Chondrocyte (in vitro differentiated cells): ENCODE data around the gene URB1. TPM values are rescaled to one million over a fixed set of nuclear protein-coding genes. Genes with fewer than 3 reads are reported as not detected.
A peak's percentile ranks its signal among the peaks of the same experiment; 100 is the strongest.

ENCODE experiments used
- DNase-seq: peaks from one replicate; pipeline ENCODE4 v3.0.0; 2021; ENCODE audit warnings: mixed read lengths, low spot score
- H3K27ac Mint-ChIP-seq: one replicate; pipeline ENCODE4 v1.8.0; 2021; ENCODE audit warnings: mild to moderate bottlenecking, moderate library complexity, mixed read lengths; ENCODE audit not compliant: unreplicated experiment
- H3K27me3 Mint-ChIP-seq: 2 replicates; pipeline ENCODE4 v1.8.0; 2021; ENCODE audit warnings: low read depth, mixed read lengths
- H3K36me3 Mint-ChIP-seq: 2 replicates; pipeline ENCODE4 v1.8.0; 2021; ENCODE audit warnings: low read depth, mixed read lengths
- H3K4me1 Mint-ChIP-seq: 2 replicates; pipeline ENCODE4 v1.8.0; 2021; ENCODE audit warnings: low read depth, mild to moderate bottlenecking, mixed read lengths
- H3K4me3 Mint-ChIP-seq: one replicate; pipeline ENCODE4 v1.8.0; 2021; ENCODE audit warnings: mild to moderate bottlenecking, moderate library complexity, mixed read lengths; ENCODE audit not compliant: unreplicated experiment
- H3K9me3 Mint-ChIP-seq: 2 replicates; pipeline ENCODE4 v1.8.0; 2021; ENCODE audit warnings: low read depth, mixed read lengths
- CTCF ChIP-seq: fragments of 200-600 bp; sonication (generic); IDR thresholded peaks from 2 replicates; pipeline ENCODE4 v1.5.0; 2021; ENCODE audit warnings: antibody characterized with exemption, mild to moderate bottlenecking, moderate library complexity
- total RNA-seq: library from RNA; stranded (reverse); gene quantifications from 3 replicates; pipeline ENCODE4 v1.2.1, GENCODE V29; 2021

The URB1 gene
- total RNA-seq, 1 donor from 2014 or later, result 15.1 TPM

- H3K9me3 Mint-ChIP-seq, result no peaks in the 10 kb centered on the region
- DNase-seq, result no peak
- H3K4me1 Mint-ChIP-seq, result peaks cover 59% of the 10 kb centered on the region
- H3K27ac Mint-ChIP-seq, result no peak overlapping the region
- H3K36me3 Mint-ChIP-seq, result peaks cover 5% of the 10 kb centered on the region
- TF ChIP-seq CTCF, result no peak
- H3K4me3 Mint-ChIP-seq, result no peak overlapping the region
- H3K27me3 Mint-ChIP-seq, result no peaks in the 10 kb centered on the region
Observed at GRCh38 chr21:32388306-32388705, 4.5 kb downstream of the URB1 start.

- Mint-ChIP-seq H3K36me3 (peaks cover 10% of the 10 kb centered on the region), H3K4me1 (peaks cover 68% of the 10 kb centered on the region), H3K9me3 (no peaks in the 10 kb centered on the region), H3K27me3 (no peaks in the 10 kb centered on the region), H3K4me3 (no peak overlapping the region), H3K27ac (peak overlapping the region; percentile 34)
- TF ChIP-seq CTCF, result no peak
- no peak for DNase-seq
Observed at GRCh38 chr21:32387151-32387550, 5.7 kb downstream of the URB1 start.

GRCh38 chr21:32386195-32386870 is 6.5 kb downstream of the URB1 start:
- Mint-ChIP-seq H3K4me3 (no peak overlapping the region), H3K4me1 (peaks cover 68% of the 10 kb centered on the region), H3K27me3 (no peaks in the 10 kb centered on the region), H3K27ac (peak overlapping the region; percentile 38), H3K9me3 (no peaks in the 10 kb centered on the region), H3K36me3 (peaks cover 10% of the 10 kb centered on the region)
- no peak for TF ChIP-seq CTCF
- DNase-seq, result no peak

- Mint-ChIP-seq H3K9me3 (no peaks in the 10 kb centered on the region), H3K4me3 (no peak overlapping the region), H3K27me3 (no peaks in the 10 kb centered on the region), H3K27ac (peak overlapping the region; percentile 20), H3K36me3 (peaks cover 17% of the 10 kb centered on the region), H3K4me1 (peaks cover 74% of the 10 kb centered on the region)
- DNase-seq, result no peak
- no peak for TF ChIP-seq CTCF
Observed at GRCh38 chr21:32383812-32384211, 9.0 kb downstream of the URB1 start.

GRCh38 chr21:32382108-32382644 is 10.6 kb downstream of the URB1 start:
- Mint-ChIP-seq H3K27ac (peak overlapping the region; percentile 95), H3K4me1 (peaks cover 68% of the 10 kb centered on the region), H3K4me3 (peak overlapping the region; percentile 40), H3K9me3 (no peaks in the 10 kb centered on the region), H3K36me3 (peaks cover 22% of the 10 kb centered on the region), H3K27me3 (no peaks in the 10 kb centered on the region)
- TF ChIP-seq CTCF, result no peak
- no peak for DNase-seq
